Right ventricle myocardium superior (tissue), 1 donor: Measurements from ENCODE around the gene ACTR8. TPM values are rescaled to one million over a fixed set of nuclear protein-coding genes. Genes with fewer than 3 reads are reported as not detected.

Experiments
- ATAC-seq: fragments of 200-7000 bp; cut with Tn5 transposase; one replicate; pipeline ENCODE4 v1.9.1; 2020; ENCODE audit warnings: mild to moderate bottlenecking; ENCODE audit not compliant: poor library complexity
- DNase-seq: peaks from one replicate; pipeline ENCODE4 v3.0.0-alpha.2; 2020
- intact Hi-C: fragments of 100-400 bp; cut with DNase I; formaldehyde crosslinking; loops from one replicate; pipeline ENCODE4 v1.11.2; 2022
- total RNA-seq: library from RNA; stranded (reverse); fragmentation: NEBNext Ultra II Directional; extraction: Animal tissue kit (Norgen Biotek cat#: 25700); gene quantifications from one replicate; pipeline ENCODE4 v1.2.1, GENCODE V29; 2021
- donor health status: DM: no; HTN: yes; CAD: no; lungs with severe emphysema.

ACTR8 gene
- total RNA-seq, 1 donor from 2014 or later = 27.9 TPM

DNA sequence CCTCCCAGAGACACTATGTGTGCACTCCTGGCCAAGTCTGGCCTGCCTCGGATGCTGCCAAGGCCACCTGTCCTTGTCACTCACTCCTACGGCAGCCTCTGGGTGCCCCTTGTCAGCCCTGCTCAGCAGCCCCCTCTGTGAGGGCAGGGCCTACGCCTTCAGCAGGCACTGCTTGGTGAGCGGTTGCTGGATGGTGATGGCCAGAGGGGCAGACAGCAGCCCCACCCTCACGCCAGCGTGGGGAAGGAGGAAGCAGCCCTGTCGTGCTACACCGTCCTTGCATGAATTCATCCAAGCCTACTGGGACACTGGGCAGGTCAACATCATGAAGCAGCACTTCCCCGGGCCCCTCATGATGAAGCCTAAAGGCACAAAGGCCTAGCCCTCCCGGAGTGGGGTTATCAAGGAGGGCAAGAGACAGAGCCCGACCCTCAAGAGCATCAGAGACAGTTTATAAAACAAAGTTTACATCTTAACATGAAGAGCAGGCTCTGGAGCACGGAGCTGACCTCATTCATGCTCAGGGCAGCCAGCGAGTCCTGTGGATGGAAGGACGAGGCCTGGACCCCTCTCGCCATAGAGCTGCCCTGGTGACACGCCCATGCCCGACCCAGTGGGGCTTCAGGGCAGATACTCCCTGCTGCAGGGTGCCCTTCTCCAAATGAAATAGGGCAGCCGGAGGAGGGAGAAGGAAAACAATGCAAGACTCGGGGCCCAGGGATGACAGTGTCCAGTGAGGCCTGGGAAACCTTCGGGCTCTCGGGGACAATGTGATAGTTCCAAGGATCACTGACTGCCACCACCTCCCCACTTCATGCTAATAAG, 61.0 kb downstream of the ACTR8 start:
- DNase-seq = no peak
- no peak for ATAC-seq
- intact Hi-C loops = no loop called here

DNA sequence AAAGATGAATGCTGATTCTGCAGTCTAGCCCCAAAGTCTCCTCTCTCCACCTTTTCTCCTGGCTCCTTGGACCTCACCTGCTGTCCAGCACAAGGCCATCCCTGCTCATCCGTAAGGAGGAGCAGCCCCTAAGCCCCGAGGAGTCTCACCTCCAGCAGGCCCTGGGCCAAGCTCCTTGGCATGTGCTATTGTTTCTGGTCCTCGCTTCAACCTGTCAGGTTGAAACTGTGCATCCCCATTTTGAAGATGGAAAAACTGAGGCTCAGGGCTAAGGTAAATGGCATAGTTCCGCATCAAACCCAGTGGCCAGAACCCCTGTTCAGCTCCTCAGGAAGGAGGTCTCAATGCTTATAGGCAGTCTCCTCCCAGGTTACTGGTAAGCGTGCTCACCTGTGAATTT, 61.9 kb downstream of the ACTR8 start:
- no peak for DNase-seq
- intact Hi-C loops = no loop called here

DNA sequence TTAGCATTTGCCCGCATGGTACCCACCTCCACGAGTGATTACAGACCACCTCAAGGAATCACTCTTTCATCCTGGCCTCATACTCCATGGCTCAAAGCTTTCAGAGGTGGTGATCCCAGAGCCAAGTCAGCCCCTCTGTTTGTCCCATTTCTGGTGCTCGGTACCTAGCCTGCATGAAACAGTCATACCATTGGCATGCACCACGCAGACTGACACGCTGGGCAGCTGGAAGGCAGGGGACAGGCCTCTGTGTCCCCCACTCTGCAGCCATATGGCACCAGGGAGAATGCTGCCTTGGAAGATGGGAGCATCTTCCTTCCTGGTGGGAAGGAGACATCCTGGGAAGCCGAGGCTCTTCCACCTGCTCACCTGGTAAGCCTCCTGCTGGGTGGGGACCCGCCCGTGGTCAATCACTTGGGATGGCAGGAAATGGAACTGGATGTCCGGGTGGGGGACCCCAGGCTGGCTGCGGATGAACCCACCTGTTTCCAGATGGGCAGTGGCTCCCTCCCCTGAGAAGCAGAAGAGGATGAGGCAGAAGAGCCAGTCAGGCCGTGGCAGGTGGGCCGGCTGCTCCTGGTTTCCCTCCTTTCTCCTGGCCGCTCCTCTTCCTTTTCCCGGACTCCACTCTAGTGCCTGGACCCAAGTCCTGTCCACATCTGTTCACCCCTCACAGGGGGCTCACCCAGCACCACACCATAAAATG, 62.6 kb downstream of the ACTR8 start:
- DNase-seq (no peak), ATAC-seq (no peak)
- intact Hi-C loops = no loop called here

More for the DNA sequence above, 61.9 kb downstream of the ACTR8 start:
- no peak for ATAC-seq

DNA sequence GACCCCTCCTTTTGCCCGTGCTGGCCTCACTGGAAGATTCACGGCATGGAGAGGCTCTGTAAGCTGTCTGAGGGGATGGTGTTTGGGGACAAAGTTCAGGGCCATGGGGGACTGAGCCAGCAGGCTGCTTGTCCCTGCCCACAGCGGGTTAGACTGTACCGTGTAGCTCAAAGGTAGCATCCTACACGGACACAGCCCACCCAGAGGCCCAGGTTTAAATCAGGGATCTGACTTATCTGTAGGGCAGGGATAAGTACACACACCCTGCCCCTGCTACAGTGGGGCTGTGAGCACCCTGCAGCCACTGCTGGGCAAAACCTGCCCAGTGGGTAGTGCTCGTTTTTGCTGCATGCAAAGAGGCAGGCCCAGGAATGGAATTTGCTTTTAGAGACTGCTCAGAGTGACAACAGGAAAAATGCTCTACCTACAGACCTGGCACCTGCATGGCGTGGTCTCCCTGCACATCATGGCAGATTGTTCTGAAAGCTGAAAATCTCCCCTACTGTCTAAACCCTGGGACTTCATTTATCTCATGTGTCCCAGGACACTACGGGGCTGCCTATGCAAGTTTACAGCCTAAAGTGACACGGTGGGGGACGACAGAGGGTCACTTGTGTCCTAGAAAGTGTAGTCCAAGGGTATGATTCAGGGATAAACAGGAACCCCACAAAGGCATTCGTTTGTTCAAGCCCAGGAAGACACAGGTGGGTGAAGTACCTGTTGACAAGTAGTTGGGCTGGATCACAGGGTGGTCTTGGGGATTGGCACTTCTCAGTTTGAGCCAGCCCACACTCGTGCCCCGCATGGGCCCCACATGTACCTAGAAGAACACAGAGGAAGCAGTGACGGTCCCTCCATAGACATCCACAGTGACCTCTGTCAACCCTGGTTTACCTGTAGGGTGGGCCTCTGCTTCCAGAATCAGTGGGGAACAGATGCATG, 63.5 kb downstream of the ACTR8 start:
- no peak for DNase-seq
- intact Hi-C loops = no loop called here
- ATAC-seq = no peak

DNA sequence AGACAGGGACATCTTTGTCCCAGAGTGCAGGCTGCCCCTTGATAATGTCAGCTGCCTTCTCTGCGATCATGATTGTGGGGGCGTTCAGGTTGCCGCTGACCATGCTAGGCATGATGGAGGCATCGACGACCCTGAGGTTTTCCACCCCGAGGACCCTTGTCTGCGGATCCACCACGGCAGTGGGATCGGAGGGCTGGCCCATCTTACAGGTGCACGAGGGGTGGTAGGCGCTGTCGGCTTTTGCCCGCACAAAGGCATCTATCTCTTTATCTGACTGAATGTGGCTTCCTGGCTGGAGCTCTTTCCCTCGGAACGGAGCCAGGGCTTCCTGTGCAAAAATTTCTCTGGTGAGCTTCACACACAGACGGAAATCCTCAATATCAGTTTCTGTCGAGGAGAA, 64.1 kb downstream of the ACTR8 start:
- intact Hi-C loops = no loop called here
- DNase-seq (no peak), ATAC-seq (no peak)

DNA sequence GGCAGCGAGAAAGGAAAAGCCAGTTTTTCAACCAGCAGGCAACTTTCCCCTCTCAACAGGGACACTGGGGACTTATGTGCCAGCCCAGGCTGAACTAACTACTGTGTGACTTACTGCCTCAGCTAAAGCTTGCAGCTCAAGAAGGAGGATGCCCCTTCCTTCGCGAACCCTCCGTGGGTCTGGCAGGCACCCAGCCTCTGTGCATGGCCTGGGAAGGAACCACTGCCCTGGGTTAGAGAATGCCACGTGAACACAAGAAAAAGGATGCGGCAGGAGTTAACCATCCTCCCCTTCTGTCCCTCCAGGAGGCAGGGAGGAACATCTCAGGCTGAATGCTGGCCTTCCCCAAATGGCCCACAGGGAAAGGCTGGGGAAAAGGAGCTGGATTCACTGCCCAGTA, 64.7 kb downstream of the ACTR8 start:
- DNase-seq (no peak), ATAC-seq (no peak)
- intact Hi-C loops = no loop called here

Other genes with a start within 250 kb of the ACTR8 start
- gene CHDH, start 35.7 kb downstream of the ACTR8 start, total RNA-seq = 9.3 TPM
- 1.9 TPM for gene IL17RB, start 35.6 kb downstream of the ACTR8 start, total RNA-seq
- gene SELENOK, start 9.7 kb upstream of the ACTR8 start, total RNA-seq = 97.4 TPM
- 35.5 TPM for gene CACNA2D3, start 240.4 kb upstream of the ACTR8 start, total RNA-seq